Tibial artery (tissue), 4 donors: Measurements from ENCODE around the gene AGPAT2.

Experiments used
- DNase-seq, 2 donors: peaks; one replicate each; pipeline ENCODE4 v3.0.0-alpha.2; 2019
- H3K27ac ChIP-seq, 2 donors: fragments of 200-600 bp; sonication (generic) in 1 of 2; 1 replicate in 1 of 2; 2 replicates in 1 of 2; pipeline ENCODE4 v1.5.1; 2018 to 2019; ENCODE audit warnings: mild to moderate bottlenecking in 1 of 2
- H3K27me3 ChIP-seq, 2 donors: fragments of 200-600 bp; sonication (generic) in 1 of 2; one replicate each; pipeline versions ENCODE4 v1.5.1 to v1.6.0; 2016 to 2019
- H3K36me3 ChIP-seq, 3 donors: fragments of 200-600 bp; sonication (generic) in 2 of 3; one replicate each; pipeline ENCODE4 v1.5.1; 2016 to 2019; ENCODE audit warnings: mild to moderate bottlenecking in 2 of 3
- H3K4me1 ChIP-seq, 4 donors: fragments of 200-600 bp; sonication (generic) in 2 of 4; 1 replicate in 3 of 4; 2 replicates in 1 of 4; pipeline ENCODE4 v1.5.1; 2016 to 2019
- H3K4me3 ChIP-seq, 2 donors: fragments of 200-600 bp; sonication (generic) in 1 of 2; 1 replicate in 1 of 2; 2 replicates in 1 of 2; pipeline ENCODE4 v1.5.1; 2018 to 2019; ENCODE audit warnings: mild to moderate bottlenecking in 2 of 2
- H3K9me3 ChIP-seq, 3 donors: fragments of 200-600 bp; sonication (generic) in 1 of 3; one replicate each; pipeline ENCODE4 v1.5.1; 2016 to 2019
- intact Hi-C: fragments of 100-400 bp; cut with DNase I; formaldehyde crosslinking; loops from one replicate; pipeline ENCODE4 v1.15.0; 2023; ENCODE audit warnings: low total_unique reads
- TF ChIP-seq, protein P1 (sequence below), 2 experiments: fragments of 200-600 bp in 1 of 2; fragments of 450-650 bp in 1 of 2; IDR thresholded peaks; one replicate each; pipeline ENCODE4 v1.5.1; 2017 to 2019; ENCODE audit warnings: antibody characterized with exemption in 2 of 2, mild to moderate bottlenecking in 1 of 2, moderate library complexity in 1 of 2

The AGPAT2 gene

DNA sequence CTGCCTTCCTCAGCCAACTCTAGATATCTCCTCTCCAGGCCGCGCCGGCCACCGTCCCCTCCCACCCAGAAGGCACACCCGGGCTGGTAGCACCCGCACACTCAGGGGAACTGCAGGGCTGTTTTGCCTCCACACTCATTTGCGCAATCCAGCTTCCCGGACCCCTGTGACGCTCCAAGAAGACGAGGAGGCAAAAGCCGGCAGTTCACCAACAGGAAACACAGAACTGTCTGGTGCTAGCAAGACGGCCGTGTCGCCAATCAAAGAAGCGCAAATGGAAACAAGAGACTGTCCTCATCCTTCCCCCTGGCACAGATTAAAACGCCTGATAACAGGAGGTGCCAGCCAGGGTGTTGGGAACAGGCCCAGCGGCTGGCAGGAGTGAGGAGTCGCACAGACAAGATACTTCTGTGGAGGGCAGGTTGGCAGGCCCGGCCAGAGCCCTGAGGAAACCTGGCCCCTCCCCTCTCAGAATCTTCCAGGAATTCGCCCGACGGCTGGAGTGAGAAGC lies 7.8 kb downstream of the AGPAT2 start:
- Histone ChIP-seq H3K4me3 (no peak overlapping the region), H3K4me1 (peaks cover 0 to 11% (median 0%) of the 10 kb centered on the region in 4 donors), H3K9me3 (no peaks in the 10 kb centered on the region), H3K36me3 (peaks cover 0 to 23% (median 17%) of the 10 kb centered on the region in 3 donors), H3K27ac (no peak overlapping the region), H3K27me3 (no peaks in the 10 kb centered on the region)
- TF ChIP-seq, protein P1, sequence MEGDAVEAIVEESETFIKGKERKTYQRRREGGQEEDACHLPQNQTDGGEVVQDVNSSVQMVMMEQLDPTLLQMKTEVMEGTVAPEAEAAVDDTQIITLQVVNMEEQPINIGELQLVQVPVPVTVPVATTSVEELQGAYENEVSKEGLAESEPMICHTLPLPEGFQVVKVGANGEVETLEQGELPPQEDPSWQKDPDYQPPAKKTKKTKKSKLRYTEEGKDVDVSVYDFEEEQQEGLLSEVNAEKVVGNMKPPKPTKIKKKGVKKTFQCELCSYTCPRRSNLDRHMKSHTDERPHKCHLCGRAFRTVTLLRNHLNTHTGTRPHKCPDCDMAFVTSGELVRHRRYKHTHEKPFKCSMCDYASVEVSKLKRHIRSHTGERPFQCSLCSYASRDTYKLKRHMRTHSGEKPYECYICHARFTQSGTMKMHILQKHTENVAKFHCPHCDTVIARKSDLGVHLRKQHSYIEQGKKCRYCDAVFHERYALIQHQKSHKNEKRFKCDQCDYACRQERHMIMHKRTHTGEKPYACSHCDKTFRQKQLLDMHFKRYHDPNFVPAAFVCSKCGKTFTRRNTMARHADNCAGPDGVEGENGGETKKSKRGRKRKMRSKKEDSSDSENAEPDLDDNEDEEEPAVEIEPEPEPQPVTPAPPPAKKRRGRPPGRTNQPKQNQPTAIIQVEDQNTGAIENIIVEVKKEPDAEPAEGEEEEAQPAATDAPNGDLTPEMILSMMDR (IDR thresholded peaks at IDR 0.05) = no peak
- intact Hi-C loops = no loop called here
- peak; percentile 63 to 81 for DNase-seq

DNA sequence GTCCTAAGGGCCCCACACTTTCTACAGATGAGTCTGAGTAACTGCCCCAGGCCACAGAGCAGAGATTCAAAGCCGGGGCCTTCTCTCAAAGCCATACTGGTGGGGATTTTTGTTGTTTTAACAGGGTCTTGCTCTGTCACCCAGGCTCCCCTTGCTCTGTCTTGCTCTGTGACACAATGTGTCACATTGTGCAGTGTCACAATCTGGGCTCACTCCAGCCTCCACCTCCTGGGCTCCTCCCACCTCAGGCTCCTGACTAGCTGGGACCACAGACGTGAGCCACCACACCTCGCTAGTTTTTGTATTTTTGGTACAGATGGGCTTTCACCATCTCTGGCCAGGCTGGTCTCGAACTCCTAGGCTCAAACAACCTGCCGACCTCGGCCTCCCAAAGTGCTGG lies 8.6 kb downstream of the AGPAT2 start:
- intact Hi-C loops = no loop called here

DNA sequence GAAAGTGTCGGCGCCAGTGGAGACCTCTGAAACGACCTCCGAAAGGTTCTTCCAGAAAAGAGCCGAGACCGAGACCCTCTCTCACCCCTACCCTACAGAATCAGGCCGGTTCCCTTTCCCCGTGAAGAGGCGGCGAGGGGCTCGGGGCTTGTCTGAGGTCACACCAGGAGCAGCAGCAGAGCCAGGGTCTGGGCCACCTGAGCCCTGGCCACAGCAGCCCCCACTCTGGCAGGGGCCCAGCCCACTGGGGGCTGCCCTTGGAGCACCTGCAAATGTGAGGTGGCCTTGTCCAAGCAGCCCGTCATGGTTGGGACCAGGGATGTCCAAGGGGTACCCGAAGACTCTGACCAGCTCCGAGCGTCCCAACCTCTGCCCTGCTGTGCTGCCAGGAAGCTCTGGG lies 9.2 kb downstream of the AGPAT2 start:
- intact Hi-C loops = no loop called here
- no peak for DNase-seq
- Histone ChIP-seq H3K4me3 (no peak overlapping the region), H3K27me3 (no peaks in the 10 kb centered on the region), H3K27ac (no peak overlapping the region), H3K9me3 (no peaks in the 10 kb centered on the region), H3K36me3 (peaks cover 0 to 38% (median 30%) of the 10 kb centered on the region in 3 donors), H3K4me1 (peaks cover 0 to 11% (median 0%) of the 10 kb centered on the region in 4 donors)
- TF ChIP-seq, protein P1 (IDR thresholded peaks at IDR 0.05) = no peak

More for the DNA sequence above, 8.6 kb downstream of the AGPAT2 start:
- Histone ChIP-seq H3K9me3 (no peaks in the 10 kb centered on the region), H3K4me1 (peaks cover 0 to 11% (median 0%) of the 10 kb centered on the region in 4 donors), H3K4me3 (no peak overlapping the region), H3K27ac (no peak overlapping the region), H3K36me3 (peaks cover 0 to 32% (median 24%) of the 10 kb centered on the region in 3 donors), H3K27me3 (no peaks in the 10 kb centered on the region)
- TF ChIP-seq, protein P1 (IDR thresholded peaks at IDR 0.05) = no peak
- no peak for DNase-seq

DNA sequence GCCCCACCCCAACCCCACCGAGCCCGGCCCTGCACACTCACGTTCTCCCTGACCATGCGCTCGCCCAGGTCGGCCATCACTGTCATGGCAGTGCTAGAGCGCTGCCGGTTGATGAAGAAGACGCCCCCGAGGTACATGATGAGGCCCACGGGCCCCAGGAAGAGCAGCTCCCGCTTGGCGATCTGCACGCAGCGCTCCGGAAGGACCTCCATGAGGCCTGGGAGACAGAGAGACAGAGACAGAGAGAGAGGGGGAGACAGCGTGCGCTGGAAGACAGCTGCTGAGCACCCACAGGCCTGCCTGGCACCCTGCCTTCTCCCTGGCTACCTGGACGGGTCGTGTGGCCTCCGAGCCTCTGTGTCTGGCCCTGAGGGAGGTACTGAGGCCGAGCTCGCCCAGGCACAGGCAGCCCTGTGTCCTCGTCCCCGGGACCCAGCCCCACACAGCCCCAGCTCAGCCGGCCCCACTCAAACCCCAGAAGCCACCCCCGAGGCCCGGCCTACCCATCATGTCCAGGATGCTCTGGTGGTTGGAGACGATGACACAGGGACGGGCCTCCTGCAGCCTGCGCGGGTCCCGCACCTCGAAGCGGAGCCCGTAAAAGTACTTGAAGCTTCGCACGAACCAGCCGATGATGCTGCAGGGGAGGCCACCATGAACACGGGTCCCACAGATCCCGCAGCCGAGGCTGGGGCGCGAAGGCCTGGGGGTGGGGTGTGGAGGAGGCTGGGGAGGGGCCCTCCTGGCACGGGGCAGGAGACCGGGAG lies 10.2 kb downstream of the AGPAT2 start:
- Histone ChIP-seq H3K27me3 (peaks cover 0 to under 1% of the 10 kb centered on the region in 2 donors), H3K4me3 (no peak overlapping the region), H3K36me3 (peaks cover 0 to 44% (median 33%) of the 10 kb centered on the region in 3 donors), H3K9me3 (no peaks in the 10 kb centered on the region), H3K27ac (no peak overlapping the region), H3K4me1 (peaks cover 0 to 11% (median 0%) of the 10 kb centered on the region in 4 donors)
- intact Hi-C loops = no loop called here
- no peak for DNase-seq
- TF ChIP-seq, protein P1 (IDR thresholded peaks at IDR 0.05) = no peak

DNA sequence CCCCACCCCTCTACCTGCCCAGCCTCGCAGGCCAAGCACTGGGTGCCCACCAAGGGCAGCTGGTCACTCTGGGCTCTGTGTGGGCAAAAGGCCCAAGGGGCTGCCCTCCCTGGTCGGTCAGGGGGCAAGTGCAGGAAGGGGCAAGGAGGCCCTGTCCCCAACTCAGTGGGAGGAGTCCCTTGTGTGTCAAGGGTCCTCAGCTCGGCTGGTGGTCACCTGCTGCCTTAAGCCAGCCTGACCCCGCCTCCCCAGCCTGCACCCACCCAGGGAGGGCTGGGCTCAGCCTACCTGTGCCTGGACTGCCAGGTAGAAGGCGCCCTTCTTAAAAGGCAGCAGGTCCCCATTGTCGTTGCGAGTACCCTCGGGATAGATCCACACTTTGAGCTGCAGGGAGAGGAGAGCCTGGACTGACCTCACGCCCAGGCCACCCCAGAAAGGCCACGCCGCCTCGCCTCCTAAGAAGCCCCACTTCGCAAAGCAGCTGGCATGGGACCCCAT lies 10.9 kb downstream of the AGPAT2 start:
- no peak for DNase-seq
- intact Hi-C loops = no loop called here
- Histone ChIP-seq H3K9me3 (no peaks in the 10 kb centered on the region), H3K27me3 (peaks cover 0 to 8% of the 10 kb centered on the region in 2 donors), H3K4me1 (peaks cover 0 to 16% (median 0%) of the 10 kb centered on the region in 4 donors), H3K27ac (no peak overlapping the region), H3K4me3 (no peak overlapping the region), H3K36me3 (peaks cover 0 to 44% (median 33%) of the 10 kb centered on the region in 3 donors)
- TF ChIP-seq, protein P1 (IDR thresholded peaks at IDR 0.05) = no peak
